Endothelial cell of umbilical vein (primary cell): ENCODE data around the gene TET2. TPM values are rescaled to one million over a fixed set of nuclear protein-coding genes. Genes with fewer than 3 reads are reported as not detected.

Experiments
- BruUV-seq: library from RNA; stranded (reverse); fragments of 400-500 nt; replicated peaks from 2 replicates; lab custom pipeline; 2021; lab: Mats Ljungman, UMichigan
- CTCF ChIA-PET: fragments of 300-600, 350-600 bp; sonication (Branson Sonifier 250); formaldehyde crosslinking; loops from one replicate; lab custom pipeline; 2021; ENCODE audit warnings: antibody characterized with exemption, inconsistent platforms; lab: Charles Lee
- POLR2A ChIA-PET: fragments of 300-600, 350-600 bp; sonication (Branson Sonifier 250); formaldehyde crosslinking; loops from one replicate; lab custom pipeline; 2021; ENCODE audit warnings: antibody characterized with exemption, inconsistent platforms; lab: Charles Lee
- DNase-seq: peaks from one replicate; pipeline ENCODE4 v3.0.0-alpha.2; 2011; ENCODE audit warnings: low read depth, low spot score
- FAIRE-seq: peaks from 2 replicates; lab custom pipeline; 2011; peaks lifted over from hg19 to GRCh38; lab: Jason Lieb, UNC
- H2AFZ ChIP-seq: 2 replicates; pipeline ENCODE4 v1.6.0; 2012; ENCODE audit warnings: low read depth, low read length, control low read depth, inconsistent platforms
- H3K27ac ChIP-seq: 2 replicates; pipeline ENCODE4 v1.5.1; 2011; ENCODE audit warnings: low read depth, mild to moderate bottlenecking, control low read depth, low read length, moderate library complexity; ENCODE audit not compliant: insufficient read depth
- H3K27me3 ChIP-seq, 2 experiments: 2 replicates each; pipeline versions ENCODE4 v1.6.0 to v1.6.1; 2011; ENCODE audit warnings: low read length in 2 of 2, mixed read lengths in 1 of 2; ENCODE audit not compliant: control insufficient read depth in 2 of 2, insufficient read depth in 2 of 2
- H3K36me3 ChIP-seq, 2 experiments: 2 replicates in 1 of 2; 3 replicates in 1 of 2; pipeline ENCODE4 v1.5.1; 2011; ENCODE audit warnings: low read length in 2 of 2, mild to moderate bottlenecking in 1 of 2, moderate library complexity in 1 of 2; ENCODE audit not compliant: control insufficient read depth in 2 of 2, insufficient read depth in 2 of 2; ENCODE audit errors: extremely low read depth in 1 of 2
- H3K4me1 ChIP-seq: 3 replicates; pipeline ENCODE4 v1.5.1; 2011; ENCODE audit warnings: mild to moderate bottlenecking, low read length; ENCODE audit not compliant: control insufficient read depth, insufficient read depth; ENCODE audit errors: extremely low read depth
- H3K4me2 ChIP-seq: 2 replicates; pipeline ENCODE4 v1.6.1; 2011; ENCODE audit warnings: low read length, control low read depth, mixed read lengths; ENCODE audit not compliant: insufficient read depth
- H3K4me3 ChIP-seq, 3 experiments: fragments of 200-600 bp in 1 of 3; sonication (generic), shearing (Covaris generic) in 1 of 3; replicated peaks in 1 of 3; 2 replicates each; pipeline ENCODE4 v1.5.1; 2011 to 2016; ENCODE audit warnings: control low read depth in 3 of 3, low read length in 3 of 3, mild to moderate bottlenecking in 2 of 3, inconsistent platforms in 1 of 3, low read depth in 1 of 3, moderate library complexity in 1 of 3; ENCODE audit not compliant: insufficient read depth in 1 of 3
- H3K79me2 ChIP-seq: 2 replicates; pipeline ENCODE4 v1.6.0; 2012; ENCODE audit warnings: low read length, inconsistent platforms; ENCODE audit not compliant: control insufficient read depth, insufficient read depth
- H3K9ac ChIP-seq: replicated peaks from 2 replicates; pipeline ENCODE3; 2011; ENCODE audit warnings: low read length, control low read depth; ENCODE audit not compliant: insufficient read depth; ENCODE audit errors: extremely low read depth
- H3K9me1 ChIP-seq: replicated peaks from 3 replicates; pipeline ENCODE4 v1.6.0; 2011; ENCODE audit warnings: mild to moderate bottlenecking, low read length; ENCODE audit not compliant: control insufficient read depth, insufficient read depth; ENCODE audit errors: extremely low read depth
- H3K9me3 ChIP-seq: replicated peaks from 2 replicates; pipeline ENCODE4 v1.5.1; 2012; ENCODE audit warnings: low read length, inconsistent platforms; ENCODE audit not compliant: control insufficient read depth, insufficient read depth
- H4K20me1 ChIP-seq: replicated peaks from 2 replicates; pipeline ENCODE3; 2011; ENCODE audit warnings: mild to moderate bottlenecking, low read length; ENCODE audit not compliant: control insufficient read depth, insufficient read depth; ENCODE audit errors: extremely low read depth
- CTCF ChIP-seq, 2 donors: IDR thresholded peaks; 1 replicate in 1 of 2; 2 replicates in 1 of 2; pipeline ENCODE4 v1.5.1; 2011; ENCODE audit warnings: low read length in 2 of 2, mild to moderate bottlenecking in 2 of 2, moderate library complexity in 2 of 2, control low read depth in 1 of 2, inconsistent platforms in 1 of 2, low read depth in 1 of 2; ENCODE audit not compliant: insufficient read depth in 1 of 2; ENCODE audit errors: extremely low read depth in 1 of 2
- EZH2 ChIP-seq: IDR thresholded peaks from 2 replicates; pipeline ENCODE4 v1.6.1; 2012; ENCODE audit warnings: borderline replicate concordance, low read depth, mild to moderate bottlenecking, moderate library complexity, low read length, inconsistent platforms; ENCODE audit not compliant: severe bottlenecking
- FOS ChIP-seq: IDR thresholded peaks from 2 replicates; pipeline ENCODE4 v1.6.1; 2011; ENCODE audit warnings: mild to moderate bottlenecking, low read length, moderate library complexity, borderline replicate concordance; ENCODE audit not compliant: insufficient read depth
- GATA2 ChIP-seq: IDR thresholded peaks from 2 replicates; pipeline ENCODE4 v1.7.0; 2011; ENCODE audit warnings: low read depth, mild to moderate bottlenecking, moderate library complexity, mixed read lengths, low read length; ENCODE audit not compliant: insufficient read length, insufficient read depth
- JUN ChIP-seq: IDR thresholded peaks from 2 replicates; pipeline ENCODE4 v1.6.1; 2011; ENCODE audit warnings: borderline replicate concordance, low read depth; ENCODE audit not compliant: insufficient read length, insufficient read depth
- MAX ChIP-seq: IDR thresholded peaks from 2 replicates; pipeline ENCODE4 v1.6.1; 2011; ENCODE audit not compliant: insufficient read depth, insufficient read length
- MYC ChIP-seq: IDR thresholded peaks from one replicate; pipeline ENCODE4 v1.6.1; 2011; ENCODE audit warnings: mild to moderate bottlenecking, low read depth, low read length
- POLR2A ChIP-seq: IDR thresholded peaks from 2 replicates; pipeline ENCODE4 v1.6.1; 2012; ENCODE audit warnings: low read depth, mild to moderate bottlenecking, control low read depth, low read length
- dilution Hi-C: fragments of 300-500 bp; cut with MboI; formaldehyde crosslinking; loops from one replicate; pipeline ENCODE4 v1.15.0; 2019; ENCODE audit warnings: low sequenced_read_pairs; ENCODE audit not compliant: extremely low pct_ligation_motif_present
- intact Hi-C: fragments of 100-400 bp; cut with micrococcal nuclease; formaldehyde crosslinking; loops from one replicate; pipeline ENCODE4 v1.10.0; 2022
- polyA plus RNA-seq, 4 experiments: library from polyadenylated mRNA; depleted of rRNA in 3 of 4; stranded (reverse) in 3 of 4; unstranded in 1 of 4; fragments of >200 nt; gene quantifications; 2 replicates each; pipeline versions ENCODE4 v1.2.1 to v1.2.3, GENCODE V29; 2011 to 2012; ENCODE audit warnings: missing spikeins in 1 of 4
- total RNA-seq: library from RNA; stranded (reverse); gene quantifications from 2 replicates; pipeline ENCODE4 v1.2.3, GENCODE V29; 2021

The TET2 gene
- total and polyA plus RNA-seq, 2 donors (not counting 3 experiments of a cell fraction or from before 2014, with no cell fraction given), result 4.8 to 17.5 TPM

- intact Hi-C loops, result no loop called here
- Histone ChIP-seq H3K4me1 (no peaks in the 10 kb centered on the region), H3K9me1 (no peaks in the 10 kb centered on the region), H3K27ac (no peak overlapping the region), H4K20me1 (no peaks in the 10 kb centered on the region), H3K9ac (no peak overlapping the region), H2AFZ (no peak overlapping the region), H3K4me2 (no peak overlapping the region), H3K9me3 (no peaks in the 10 kb centered on the region), H3K4me3 (no peak overlapping the region), H3K79me2 (no peaks in the 10 kb centered on the region), H3K36me3 (peaks cover 2 to 6% of the 10 kb centered on the region in 2 experiments), H3K27me3 (no peaks in the 10 kb centered on the region)
- dilution Hi-C loops, result no loop called here
- FAIRE-seq, result no peak
- no peak for TF ChIP-seq GATA2
- no peak for TF ChIP-seq JUN
- TF ChIP-seq MYC, result no peak
- TF ChIP-seq FOS, result no peak
- TF ChIP-seq MAX, result no peak
- no peak for TF ChIP-seq EZH2
- TF ChIP-seq POLR2A, result no peak
- TF ChIP-seq CTCF (IDR thresholded peaks at IDR 0.05; ENCODE audit: extremely low read depth in 1 of 2, insufficient read depth in 1 of 2, low read depth in 1 of 2, low read length in 2 of 2), result no peak
- POLR2A ChIA-PET, result no interaction called here
- CTCF ChIA-PET, result no interaction called here
- no TSS peak for BruUV-seq
- no peak for DNase-seq
These were observed 119.0 kb downstream of the TET2 start for GRCh38 chr4:105265689-105266088.
